GM23338 (cell line): ENCODE measurements around the gene PRPS2. TPM values are rescaled to one million over a fixed set of nuclear protein-coding genes. Genes with fewer than 3 reads are reported as not detected.

ENCODE experiments used
- ATAC-seq: fragments of 200-7000 bp; cut with Tn5 transposase; 3 replicates; pipeline ENCODE4 v1.9.1; 2020
- DNase-seq: peaks from one replicate; pipeline ENCODE4 v3.0.0-alpha.2; 2015; ENCODE audit warnings: low spot score
- H2AFZ ChIP-seq: fragments of 200-600 bp; sonication (generic); 2 replicates; pipeline ENCODE4 v1.8.0; 2016; ENCODE audit warnings: antibody characterized with exemption, mild to moderate bottlenecking, moderate library complexity
- H3F3A ChIP-seq: fragments of 200-600 bp; sonication (generic); replicated peaks from 2 replicates; pipeline ENCODE4 v1.8.0; 2017; ENCODE audit warnings: antibody characterized with exemption, mixed run types, low read depth
- H3K27ac ChIP-seq: fragments of 200-600 bp; sonication (generic); 2 replicates; pipeline ENCODE4 v1.6.1; 2016; ENCODE audit warnings: low read depth
- H3K27me3 ChIP-seq: fragments of 200-600 bp; sonication (generic); 2 replicates; pipeline ENCODE4 v1.8.0; 2016; ENCODE audit warnings: mild to moderate bottlenecking, mixed run types, moderate library complexity; ENCODE audit not compliant: insufficient read depth
- H3K36me3 ChIP-seq: fragments of 200-600 bp; sonication (generic); 2 replicates; pipeline ENCODE4 v1.8.0; 2016; ENCODE audit warnings: mild to moderate bottlenecking; ENCODE audit not compliant: insufficient read depth
- H3K4me1 ChIP-seq: fragments of 200-600 bp; sonication (generic); 2 replicates; pipeline ENCODE4 v1.8.0; 2016; ENCODE audit warnings: mild to moderate bottlenecking, moderate library complexity; ENCODE audit not compliant: insufficient read depth
- H3K4me2 ChIP-seq: fragments of 200-600 bp; sonication (generic); 2 replicates; pipeline ENCODE4 v1.7.1; 2017; ENCODE audit warnings: mixed run types
- H3K4me3 ChIP-seq: fragments of 200-600 bp; sonication (generic); 2 replicates; pipeline ENCODE4 v1.6.1; 2016; ENCODE audit warnings: mixed run types
- H3K79me2 ChIP-seq: fragments of 200-600 bp; sonication (generic); replicated peaks from 2 replicates; pipeline ENCODE4 v1.8.0; 2017; ENCODE audit warnings: mild to moderate bottlenecking; ENCODE audit not compliant: insufficient read depth
- H3K9me2 ChIP-seq: fragments of 200-600 bp; sonication (generic); 2 replicates; pipeline ENCODE4 v1.8.0; 2017; ENCODE audit not compliant: insufficient read depth
- H4K20me1 ChIP-seq: fragments of 200-600 bp; sonication (generic); replicated peaks from 2 replicates; pipeline ENCODE4 v1.8.0; 2017; ENCODE audit warnings: mild to moderate bottlenecking; ENCODE audit not compliant: insufficient read depth
- H3K27ac Mint-ChIP-seq: 2 replicates; pipeline ENCODE4 v1.8.0; 2020; ENCODE audit warnings: inconsistent platforms, mild to moderate bottlenecking, moderate library complexity, mixed read lengths
- H3K27me3 Mint-ChIP-seq: 3 replicates; pipeline ENCODE4 v1.8.0; 2022; ENCODE audit warnings: low read depth, mild to moderate bottlenecking, moderate library complexity, mixed read lengths, inconsistent platforms; ENCODE audit not compliant: insufficient read depth, poor library complexity
- H3K36me3 Mint-ChIP-seq: 3 replicates; pipeline ENCODE4 v1.8.0; 2021; ENCODE audit warnings: low read depth, mild to moderate bottlenecking, inconsistent platforms, moderate library complexity, mixed read lengths
- H3K4me1 Mint-ChIP-seq: 3 replicates; pipeline ENCODE4 v1.8.0; 2020; ENCODE audit warnings: mild to moderate bottlenecking, inconsistent platforms, mixed read lengths
- H3K4me3 Mint-ChIP-seq: 3 replicates; pipeline ENCODE4 v1.8.0; 2021; ENCODE audit warnings: moderate library complexity, mild to moderate bottlenecking, inconsistent platforms, mixed read lengths
- H3K9me3 Mint-ChIP-seq: 3 replicates; pipeline ENCODE4 v1.8.0; 2020; ENCODE audit warnings: moderate library complexity, mild to moderate bottlenecking, inconsistent platforms, mixed read lengths
- CREB1 ChIP-seq: fragments of 250-450 bp; sonication (Bioruptor Pico); IDR thresholded peaks from 2 replicates; pipeline ENCODE4 v1.5.0; 2020; ENCODE audit warnings: low read depth, mild to moderate bottlenecking, moderate library complexity
- CTCF ChIP-seq, 2 experiments: fragments of 200-600 bp in 1 of 2; sonication (generic) in 1 of 2; conservative IDR thresholded peaks; 2 replicates each; pipeline versions ENCODE4 v1.5.1 to v1.6.1; 2016 to 2017; ENCODE audit warnings: antibody characterized with exemption in 2 of 2, low read depth in 2 of 2, mild to moderate bottlenecking in 2 of 2, moderate library complexity in 1 of 2
- ETS1 ChIP-seq: IDR thresholded peaks from 2 replicates; pipeline ENCODE4 v1.6.1; 2016; ENCODE audit warnings: antibody characterized with exemption
- EZH2 ChIP-seq: fragments of 200-600 bp; sonication (generic); IDR thresholded peaks from one replicate; pipeline ENCODE4 v1.8.0; 2017; ENCODE audit warnings: antibody characterized with exemption, mild to moderate bottlenecking, low read depth; ENCODE audit not compliant: unreplicated experiment
- JUNB ChIP-seq: IDR thresholded peaks from one replicate; pipeline ENCODE4 v1.6.1; 2016; ENCODE audit warnings: antibody characterized with exemption; ENCODE audit not compliant: unreplicated experiment
- NANOG ChIP-seq: IDR thresholded peaks from 2 replicates; pipeline ENCODE4 v1.6.1; 2016; ENCODE audit warnings: antibody characterized with exemption, borderline replicate concordance
- POLR2AphosphoS5 ChIP-seq: IDR thresholded peaks from 2 replicates; pipeline ENCODE4 v1.6.1; 2016; ENCODE audit warnings: antibody characterized with exemption, low read depth
- REST ChIP-seq: IDR thresholded peaks from one replicate; pipeline ENCODE4 v1.6.1; 2018; ENCODE audit warnings: antibody characterized with exemption; ENCODE audit not compliant: unreplicated experiment
- STAT1 ChIP-seq: IDR thresholded peaks from one replicate; pipeline ENCODE4 v1.6.1; 2016; ENCODE audit warnings: antibody characterized with exemption; ENCODE audit not compliant: unreplicated experiment
- ZNF114 ChIP-seq: fragments of 250-450 bp; sonication (Bioruptor Pico); IDR thresholded peaks from 2 replicates; pipeline ENCODE4 v1.5.0; 2020; ENCODE audit warnings: mild to moderate bottlenecking, moderate library complexity
- ZNF331 ChIP-seq: fragments of 250-450 bp; sonication (Bioruptor Pico); IDR thresholded peaks from 2 replicates; pipeline ENCODE4 v1.5.0; 2020; ENCODE audit warnings: low read depth, mild to moderate bottlenecking, moderate library complexity
- ZNF462 ChIP-seq: fragments of 250-450 bp; sonication (Bioruptor Pico); IDR thresholded peaks from 2 replicates; pipeline ENCODE4 v1.5.0; 2020; ENCODE audit warnings: mild to moderate bottlenecking, moderate library complexity
- polyA plus RNA-seq: library from polyadenylated mRNA; unstranded; fragments of >200 nt; fragmentation: Nextera tagmentation; extraction: Ambion mirVana; gene quantifications from 2 replicates; pipeline ENCODE4 v1.2.1, GENCODE V29; 2016
- total RNA-seq: library from RNA; depleted of rRNA; stranded (reverse); fragments of >200 nt; shearing (Covaris generic); gene quantifications from 2 replicates; pipeline ENCODE4 v1.2.3, GENCODE V29; 2014

Gene PRPS2
- total and polyA plus RNA-seq, 2 experiments from 2014 or later: 46.4 to 49.3 TPM

- no peak overlapping the region for H2AFZ ChIP-seq
- Mint-ChIP-seq H3K4me3 (no peak overlapping the region), H3K4me1 (no peaks in the 10 kb centered on the region), H3K27me3 (no peaks in the 10 kb centered on the region), H3K36me3 (peaks cover 61% of the 10 kb centered on the region), H3K9me3 (no peaks in the 10 kb centered on the region), H3K27ac (no peak overlapping the region)
- no peaks in the 10 kb centered on the region for H3F3A ChIP-seq
- no peaks in the 10 kb centered on the region for H3K27me3 ChIP-seq
- ATAC-seq: no peak
- H3K4me1 ChIP-seq: no peaks in the 10 kb centered on the region
- no peaks in the 10 kb centered on the region for H3K9me2 ChIP-seq
- H3K27ac ChIP-seq: no peak overlapping the region
- no peak for DNase-seq
- no peak overlapping the region for H3K4me2 ChIP-seq
- no peak overlapping the region for H3K4me3 ChIP-seq
- H3K79me2 ChIP-seq: peaks cover 40% of the 10 kb centered on the region
- no peaks in the 10 kb centered on the region for H3K36me3 ChIP-seq
- TF ChIP-seq NANOG (no peak), CTCF (conservative IDR thresholded peaks at IDR 0.05; ENCODE audit: low read depth in 2 of 2) (no peak), ZNF114 (CRISPR knock-in tag) (no peak), ETS1 (no peak), ZNF462 (CRISPR knock-in tag) (no peak), JUNB (no peak), STAT1 (no peak), REST (no peak), POLR2AphosphoS5 (no peak), ZNF331 (CRISPR knock-in tag) (no peak), CREB1 (CRISPR knock-in tag) (no peak), EZH2 (no peak)
- H4K20me1 ChIP-seq: no peaks in the 10 kb centered on the region; the same call in 1 of the 2 replicates
Measured at GRCh38 chrX:12799118-12799517, 7.9 kb downstream of the PRPS2 start.
